ENCODE data around the gene ATP6V0C. TPM values are rescaled to one million over a fixed set of nuclear protein-coding genes. Genes with fewer than 3 reads are reported as not detected.

The ATP6V0C gene
- polyA plus RNA-seq = 100 to 1,000 TPM in 2 of 4 donors, 10 to 100 TPM in 2; 74.5 to 298 (median 143) TPM
- long read RNA-seq, donor 1 = 0 reads
- long read RNA-seq, donor 2, transcript ATP6V0C-201 (3 exons, 1,175 nt) = major isoform, 87 of 93 reads
- long read RNA-seq, donor 2, transcript ATP6V0C-202 (2 exons, 1,081 nt) = minor isoform, 6 of 93 reads
- long read RNA-seq, donor 2, partial matches to known transcripts = 0 of 93 reads
- long read RNA-seq, donor 2, other reads (novel, unspliced or antisense) = 0 of 93 reads
- long read RNA-seq, donor 3, transcript ATP6V0C-201 (3 exons, 1,175 nt) = major isoform, 112 of 135 reads
- long read RNA-seq, donor 3, transcript ATP6V0C-202 (2 exons, 1,081 nt) = minor isoform, 16 of 135 reads
- long read RNA-seq, donor 3, partial matches to known transcripts = 6 of 135 reads
- long read RNA-seq, donor 3, other reads (novel, unspliced or antisense) = 0 of 135 reads
- long read RNA-seq, donor 4, transcript ATP6V0C-201 (3 exons, 1,175 nt) = major isoform, 7 of 7 reads
- long read RNA-seq, donor 4, partial matches to known transcripts = 0 of 7 reads
- long read RNA-seq, donor 4, other reads (novel, unspliced or antisense) = 0 of 7 reads
- long read RNA-seq, donor 5, transcript ATP6V0C-201 (3 exons, 1,175 nt) = major isoform, 41 of 70 reads
- long read RNA-seq, donor 5, partial matches to known transcripts = 25 of 70 reads
- long read RNA-seq, donor 5, other reads (novel, unspliced or antisense) = 0 of 70 reads
- long read RNA-seq, donor 6, transcript ATP6V0C-201 (3 exons, 1,175 nt) = major isoform, 183 of 195 reads
- long read RNA-seq, donor 6, transcript ATP6V0C-202 (2 exons, 1,081 nt) = minor isoform, 12 of 195 reads
- long read RNA-seq, donor 6, partial matches to known transcripts = 0 of 195 reads
- long read RNA-seq, donor 6, other reads (novel, unspliced or antisense) = 0 of 195 reads
- long read RNA-seq, donor 7, transcript ATP6V0C-201 (3 exons, 1,175 nt) = major isoform, 164 of 180 reads
- long read RNA-seq, donor 7, transcript ATP6V0C-202 (2 exons, 1,081 nt) = minor isoform, 10 of 180 reads
- long read RNA-seq, donor 7, partial matches to known transcripts = 6 of 180 reads
- long read RNA-seq, donor 7, other reads (novel, unspliced or antisense) = 0 of 180 reads
- long read RNA-seq, donor 8, transcript ATP6V0C-201 (3 exons, 1,175 nt) = major isoform, 14 of 14 reads
- long read RNA-seq, donor 8, partial matches to known transcripts = 0 of 14 reads
- long read RNA-seq, donor 8, other reads (novel, unspliced or antisense) = 0 of 14 reads
- long read RNA-seq, donor 9, transcript ATP6V0C-201 (3 exons, 1,175 nt) = major isoform, 45 of 47 reads
- long read RNA-seq, donor 9, partial matches to known transcripts = 0 of 47 reads
- long read RNA-seq, donor 9, other reads (novel, unspliced or antisense) = 0 of 47 reads
- long read RNA-seq, donor 10, transcript ATP6V0C-202 (2 exons, 1,081 nt) = minor isoform, 10 of 150 reads
- long read RNA-seq, donor 10, transcript ATP6V0C-201 (3 exons, 1,175 nt) = major isoform, 139 of 150 reads
- long read RNA-seq, donor 10, partial matches to known transcripts = 0 of 150 reads
- long read RNA-seq, donor 10, other reads (novel, unspliced or antisense) = 0 of 150 reads

DNA sequence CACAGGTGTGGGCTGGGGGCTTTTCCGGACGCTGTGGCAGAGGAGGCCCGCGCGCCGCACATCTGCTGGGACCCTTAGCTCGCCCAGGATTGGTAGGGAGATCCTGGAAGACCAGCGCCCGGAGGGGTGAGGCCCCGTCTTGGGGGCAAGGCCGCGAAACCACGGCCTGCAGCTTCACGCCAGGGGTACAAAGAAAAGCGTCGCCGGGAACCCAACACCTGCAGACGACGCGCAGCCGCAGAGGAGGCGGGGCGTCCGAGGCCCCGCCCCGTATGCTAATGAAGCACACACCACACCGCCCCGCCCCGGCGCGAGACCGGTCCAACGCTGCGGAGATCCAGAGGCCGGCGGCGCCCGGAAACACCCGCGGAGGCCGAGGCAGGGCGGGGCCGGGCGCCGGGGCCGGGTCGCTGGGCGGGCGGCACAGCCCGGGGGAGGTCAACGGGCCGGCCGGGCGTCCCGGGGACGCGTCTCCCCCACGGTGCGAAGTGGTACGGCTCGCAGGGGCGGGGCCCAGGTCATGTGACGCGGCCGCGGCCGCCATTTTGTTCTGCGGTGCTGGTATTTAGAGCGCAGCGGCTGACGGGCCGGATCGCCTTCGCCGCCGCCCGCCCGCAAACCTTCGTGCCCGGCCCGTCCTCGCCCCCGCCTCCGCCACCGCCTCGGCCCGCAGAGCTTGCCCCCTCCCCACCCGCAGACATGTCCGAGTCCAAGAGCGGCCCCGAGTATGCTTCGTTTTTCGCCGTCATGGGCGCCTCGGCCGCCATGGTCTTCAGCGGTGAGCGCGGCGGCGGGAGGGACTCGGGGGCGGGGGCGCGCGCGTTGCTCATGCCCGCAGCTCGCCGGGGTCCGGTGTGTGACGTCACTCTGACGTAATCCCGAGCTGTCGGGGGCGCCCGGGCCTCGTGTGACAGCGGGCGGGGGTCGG, at the start of gene ATP6V0C:
Gene ATP6V0C, plus strand, starts transcription at position 548 of the 928 bp plus-strand sequence. Its CDS starts 152 bp downstream, at position 700.
- Histone ChIP-seq H3K27me3 (ENCODE audit: control insufficient read depth in 3 of 3, insufficient read depth in 3 of 3, low read length in 3 of 3) (no peaks in the 10 kb centered on the region), H3K9me3 (ENCODE audit: control insufficient read depth in 2 of 2, insufficient read depth in 1 of 2, low read depth in 1 of 2, low read length in 1 of 2) (no peaks in the 10 kb centered on the region), H3K27ac (ENCODE audit: low read depth in 1 of 3, low read length in 2 of 3) (peak within 1 kb of the TSS; percentile 88 to 95 (median 94)), H3K4me1 (ENCODE audit: control insufficient read depth in 3 of 3, insufficient read depth in 2 of 3, low read depth in 1 of 3, low read length in 2 of 3) (peaks cover 3 to 56% (median 7%) of the 10 kb centered on the region in 3 donors), H3K36me3 (ENCODE audit: control insufficient read depth in 3 of 3, insufficient read depth in 2 of 3, low read depth in 1 of 3, low read length in 3 of 3) (peaks cover 0 to 45% (median 0%) of the 10 kb centered on the region in 3 donors), H3K4me3 (ENCODE audit: low read depth in 1 of 3, low read length in 3 of 3) (peak within 1 kb of the TSS; percentile 84 to 98 (median 95))
- peak; percentile 93 to 98 for DNase-seq
- WGBS, 3 donors = 1% methylated on average over 91 to 122 of the region's 122 CpGs
- FAIRE-seq = no peak

DNA sequence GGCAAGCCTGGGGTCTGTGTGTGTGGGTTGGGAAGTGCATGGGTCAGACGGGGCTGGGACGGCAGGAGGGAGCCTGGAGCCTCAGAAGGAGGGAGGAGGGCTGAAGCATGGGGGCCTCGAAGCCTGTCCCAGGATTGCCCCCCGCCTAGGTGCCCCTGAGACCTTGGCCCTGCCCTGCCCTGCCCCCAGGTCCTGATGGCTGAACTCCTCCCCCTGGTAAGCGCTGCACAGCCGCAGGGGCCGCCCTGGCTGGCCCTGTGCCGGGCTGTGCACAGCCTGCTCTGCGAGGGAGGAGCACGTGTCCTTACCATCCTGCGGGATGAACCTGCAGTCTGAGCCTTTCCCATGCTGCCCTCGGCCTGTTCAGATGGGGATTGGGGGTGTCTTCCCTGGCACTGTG, 49.4 kb upstream of the ATP6V0C start:
- Histone ChIP-seq H3K27me3 (ENCODE audit: control insufficient read depth in 3 of 3, insufficient read depth in 3 of 3, low read length in 3 of 3) (peaks cover 3 to 18% (median 7%) of the 10 kb centered on the region in 3 donors), H3K36me3 (ENCODE audit: control insufficient read depth in 3 of 3, insufficient read depth in 2 of 3, low read depth in 1 of 3, low read length in 3 of 3) (peaks cover 0 to 21% (median 0%) of the 10 kb centered on the region in 3 donors), H3K4me1 (ENCODE audit: control insufficient read depth in 3 of 3, insufficient read depth in 2 of 3, low read depth in 1 of 3, low read length in 2 of 3) (peaks cover under 1 to 25% (median 7%) of the 10 kb centered on the region in 3 donors), H3K4me3 (ENCODE audit: low read depth in 1 of 3, low read length in 3 of 3) (no peak overlapping the region), H3K27ac (ENCODE audit: low read depth in 1 of 3, low read length in 2 of 3) (no peak overlapping the region), H3K9me3 (ENCODE audit: control insufficient read depth in 2 of 2, insufficient read depth in 1 of 2, low read depth in 1 of 2, low read length in 1 of 2) (no peaks in the 10 kb centered on the region)
- FAIRE-seq (no peak), DNase-seq (no peak)
- 81 to 90% (median 84%) methylated on average over 10 to 12 of the region's 12 CpGs for WGBS, 3 donors

DNA sequence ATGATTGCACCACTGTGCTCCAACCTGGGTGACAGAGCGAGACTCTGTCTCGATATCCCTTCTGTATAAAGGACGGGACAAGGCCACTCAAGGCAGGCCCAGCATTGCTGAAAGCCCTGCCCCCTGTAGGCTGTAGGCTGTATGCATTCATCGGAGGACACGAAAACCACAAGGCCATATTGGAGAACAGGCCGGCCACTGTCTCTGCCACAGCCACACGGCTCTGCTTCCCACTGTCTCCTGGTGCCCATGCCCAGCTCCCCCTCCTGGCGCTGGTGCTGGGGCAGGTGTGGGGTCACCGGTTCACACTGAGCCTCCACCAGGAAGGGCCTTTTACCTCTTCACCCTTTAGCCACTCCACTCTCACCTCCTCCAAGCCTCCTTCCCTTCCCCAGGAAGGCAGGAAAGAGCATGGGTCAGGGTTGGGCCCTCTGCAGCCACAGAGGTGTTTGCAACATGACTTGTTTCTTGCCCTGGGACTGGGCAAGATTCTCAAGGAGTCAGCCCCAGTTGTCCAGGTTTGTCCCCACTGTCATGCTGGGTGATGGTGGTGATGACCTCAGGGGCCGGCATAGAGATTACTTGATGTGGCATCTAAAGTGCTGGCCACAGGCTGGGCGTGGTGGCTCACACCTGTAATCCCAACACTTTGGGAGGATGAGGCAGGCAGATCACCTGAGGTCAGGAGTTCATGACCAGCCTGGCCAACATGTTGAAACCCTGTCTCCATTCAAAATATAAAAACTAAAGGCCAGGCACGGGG, 47.9 kb upstream of the ATP6V0C start:
- no peak overlapping the region for H3K27ac ChIP-seq (ENCODE audit: low read depth in 1 of 3, low read length in 2 of 3)
- H3K4me3 ChIP-seq (ENCODE audit: low read depth in 1 of 3, low read length in 3 of 3) = no peak overlapping the region
- H3K9me3 ChIP-seq (ENCODE audit: control insufficient read depth in 2 of 2, insufficient read depth in 1 of 2, low read depth in 1 of 2, low read length in 1 of 2) = no peaks in the 10 kb centered on the region
- WGBS, 3 donors = 83 to 86% (median 84%) methylated on average over 12 of the region's 12 CpGs
- FAIRE-seq = no peak
- DNase-seq = no peak
- peaks cover 7 to 33% (median 10%) of the 10 kb centered on the region in 3 donors for H3K27me3 ChIP-seq (ENCODE audit: control insufficient read depth in 3 of 3, insufficient read depth in 3 of 3, low read length in 3 of 3)
- H3K4me1 ChIP-seq (ENCODE audit: control insufficient read depth in 3 of 3, insufficient read depth in 2 of 3, low read depth in 1 of 3, low read length in 2 of 3) = peaks cover 0 to 18% (median 2%) of the 10 kb centered on the region in 3 donors
- H3K36me3 ChIP-seq (ENCODE audit: control insufficient read depth in 3 of 3, insufficient read depth in 2 of 3, low read depth in 1 of 3, low read length in 3 of 3) = peaks cover 0 to 20% (median 0%) of the 10 kb centered on the region in 3 donors

DNA sequence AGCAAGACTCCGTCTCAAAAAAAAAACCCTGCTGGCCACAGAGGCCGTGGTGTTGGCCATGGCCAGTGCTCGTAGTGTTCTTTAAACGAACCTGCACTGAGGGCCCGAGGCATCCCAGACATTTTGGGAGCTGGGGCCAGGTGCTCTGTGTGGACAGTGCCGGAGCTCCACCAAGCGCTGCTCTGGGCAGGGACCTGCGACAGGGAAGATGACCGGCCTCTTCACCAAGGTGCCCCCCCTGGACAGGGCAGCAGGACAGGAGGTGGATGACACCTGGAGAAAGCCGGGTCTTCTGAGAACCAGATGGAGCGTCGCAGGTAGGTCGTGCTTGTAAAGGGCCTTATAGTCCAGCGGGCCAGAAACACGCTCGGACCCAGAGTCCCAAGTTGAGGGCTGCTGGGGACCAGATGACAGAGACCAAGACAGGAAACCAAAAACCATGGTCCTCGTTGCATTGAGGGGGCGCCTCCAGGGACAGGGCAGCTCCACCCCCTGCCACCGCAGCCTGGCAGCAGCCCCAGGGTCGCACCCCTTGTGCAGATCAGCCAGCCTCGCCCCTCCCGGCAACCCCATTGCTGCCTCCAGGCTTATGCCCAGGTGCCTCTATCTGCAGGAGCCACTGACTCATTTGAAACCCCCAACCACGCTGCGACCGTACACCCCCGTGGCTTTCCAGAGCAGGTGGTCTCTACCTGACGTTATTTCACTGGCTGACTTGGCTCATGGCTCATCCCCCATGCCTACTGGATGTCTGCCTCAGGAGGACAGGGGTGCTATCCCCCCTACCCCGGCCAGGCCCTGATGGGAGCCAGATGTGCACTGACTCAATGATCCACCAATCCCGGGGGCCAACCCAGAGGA, 46.9 kb upstream of the ATP6V0C start:
- Histone ChIP-seq H3K4me1 (ENCODE audit: control insufficient read depth in 3 of 3, insufficient read depth in 2 of 3, low read depth in 1 of 3, low read length in 2 of 3) (peaks cover 0 to 19% (median 2%) of the 10 kb centered on the region in 3 donors), H3K36me3 (ENCODE audit: control insufficient read depth in 3 of 3, insufficient read depth in 2 of 3, low read depth in 1 of 3, low read length in 3 of 3) (peaks cover 0 to 12% (median 0%) of the 10 kb centered on the region in 3 donors), H3K27ac (ENCODE audit: low read depth in 1 of 3, low read length in 2 of 3) (no peak overlapping the region), H3K9me3 (ENCODE audit: control insufficient read depth in 2 of 2, insufficient read depth in 1 of 2, low read depth in 1 of 2, low read length in 1 of 2) (no peaks in the 10 kb centered on the region), H3K27me3 (ENCODE audit: control insufficient read depth in 3 of 3, insufficient read depth in 3 of 3, low read length in 3 of 3) (peaks cover 14 to 36% (median 14%) of the 10 kb centered on the region in 3 donors), H3K4me3 (ENCODE audit: low read depth in 1 of 3, low read length in 3 of 3) (peak overlapping the region in 1 of 3 donors; percentile 15)
- DNase-seq (no peak), FAIRE-seq (no peak)
- 70 to 76% (median 74%) methylated on average over 29 of the region's 29 CpGs for WGBS, 3 donors

DNA sequence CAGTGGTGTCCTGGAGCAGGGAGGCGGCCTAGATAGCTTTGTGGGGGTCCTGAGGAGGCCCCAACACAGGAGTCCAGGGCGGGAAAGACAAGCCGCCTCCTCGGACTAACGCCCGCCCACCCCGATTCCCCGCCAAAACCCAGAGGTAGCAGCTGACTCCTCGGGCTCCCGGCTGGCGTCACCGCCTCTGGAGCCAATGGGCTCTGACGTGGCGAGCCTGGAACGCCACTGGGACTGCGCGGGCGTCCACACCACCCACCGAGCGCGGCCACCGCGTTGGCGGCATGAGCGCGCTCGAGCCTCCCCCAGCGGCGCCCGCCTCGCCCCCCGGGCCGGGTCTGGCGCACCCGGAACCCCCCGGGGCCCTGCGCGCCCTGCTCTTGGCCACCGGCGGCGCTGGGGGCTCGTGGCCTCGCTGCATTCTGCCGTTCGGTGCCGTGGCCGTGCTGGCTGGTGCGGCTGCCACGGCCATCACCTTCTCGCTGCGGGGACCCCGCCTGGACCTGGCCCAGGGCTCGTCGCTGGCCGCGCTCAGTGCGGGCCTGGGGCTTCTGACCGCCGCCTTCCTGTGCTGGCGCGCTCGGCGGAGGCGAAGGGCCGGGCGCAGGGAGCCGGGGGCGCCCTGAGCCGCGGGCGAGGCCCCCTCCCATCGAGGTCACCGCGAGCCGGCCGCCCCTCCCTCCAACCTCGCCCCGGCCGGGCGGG, 46.1 kb upstream of the ATP6V0C start:
- Histone ChIP-seq H3K27me3 (ENCODE audit: control insufficient read depth in 3 of 3, insufficient read depth in 3 of 3, low read length in 3 of 3) (peaks cover 16 to 44% (median 20%) of the 10 kb centered on the region in 3 donors), H3K9me3 (ENCODE audit: control insufficient read depth in 2 of 2, insufficient read depth in 1 of 2, low read depth in 1 of 2, low read length in 1 of 2) (no peaks in the 10 kb centered on the region), H3K36me3 (ENCODE audit: control insufficient read depth in 3 of 3, insufficient read depth in 2 of 3, low read depth in 1 of 3, low read length in 3 of 3) (peaks cover 0 to 6% (median 0%) of the 10 kb centered on the region in 3 donors), H3K27ac (ENCODE audit: low read depth in 1 of 3, low read length in 2 of 3) (peak overlapping the region in 2 of 3 donors; percentile 19 to 53), H3K4me1 (ENCODE audit: control insufficient read depth in 3 of 3, insufficient read depth in 2 of 3, low read depth in 1 of 3, low read length in 2 of 3) (peaks cover 0 to 23% (median 2%) of the 10 kb centered on the region in 3 donors), H3K4me3 (ENCODE audit: low read depth in 1 of 3, low read length in 3 of 3) (peak overlapping the region; percentile 14 to 38 (median 35))
- FAIRE-seq (no peak), DNase-seq (peak in 1 of 2 donors; percentile 79)
- 1% methylated on average over 57 to 80 of the region's 80 CpGs for WGBS, 3 donors

Measured in small intestine (tissue), 16 donors.